OCI-LY1 (cell line): ENCODE results near the gene RASD2.

Experiments used
- H2AFZ ChIP-seq: fragments of 200-600 bp; sonication (generic), shearing (Covaris generic); 2 replicates; pipeline ENCODE4 v1.6.0; 2014; ENCODE audit warnings: antibody characterized with exemption, mild to moderate bottlenecking, low read length
- H3F3A ChIP-seq: fragments of 200-600 bp; sonication (generic), shearing (Covaris generic); 2 replicates; pipeline ENCODE4 v1.6.0; 2014; ENCODE audit warnings: mild to moderate bottlenecking, antibody characterized with exemption, low read length, moderate library complexity; ENCODE audit not compliant: insufficient read depth
- H3K27ac ChIP-seq: fragments of 200-600 bp; sonication (generic); 2 replicates; pipeline ENCODE4 v1.5.1; 2014; ENCODE audit warnings: low read length, mixed run types, mild to moderate bottlenecking, low read depth; ENCODE audit not compliant: poor library complexity, severe bottlenecking
- H3K27me3 ChIP-seq: fragments of 200-600 bp; sonication (generic); 2 replicates; pipeline ENCODE4 v1.6.0; 2014; ENCODE audit warnings: antibody characterized with exemption, mild to moderate bottlenecking, low read length, moderate library complexity; ENCODE audit not compliant: insufficient read depth
- H3K36me3 ChIP-seq: fragments of 200-600 bp; sonication (generic); 2 replicates; pipeline ENCODE4 v1.6.1; 2014; ENCODE audit warnings: mild to moderate bottlenecking, antibody characterized with exemption, low read length, moderate library complexity, mixed read lengths; ENCODE audit not compliant: insufficient read depth
- H3K4me1 ChIP-seq: fragments of 200-600 bp; sonication (generic); 2 replicates; pipeline ENCODE4 v1.5.1; 2014; ENCODE audit warnings: mild to moderate bottlenecking, low read length, moderate library complexity; ENCODE audit not compliant: insufficient read depth, severe bottlenecking
- H3K4me2 ChIP-seq: fragments of 200-600 bp; sonication (generic), shearing (Covaris generic); 2 replicates; pipeline ENCODE4 v1.6.1; 2014; ENCODE audit warnings: low read length
- H3K4me3 ChIP-seq: fragments of 200-600 bp; sonication (generic); 2 replicates; pipeline ENCODE4 v1.5.1; 2014; ENCODE audit warnings: low read length, low read depth, mild to moderate bottlenecking, mixed read lengths; ENCODE audit not compliant: poor library complexity, severe bottlenecking
- H3K79me2 ChIP-seq: fragments of 200-600 bp; shearing (Covaris generic); 2 replicates; pipeline ENCODE4 v1.6.1; 2016; ENCODE audit warnings: mixed run types, low read length, mixed read lengths; ENCODE audit not compliant: insufficient read depth
- H3K9ac ChIP-seq: fragments of 200-600 bp; sonication (generic), shearing (Covaris generic); 2 replicates; pipeline ENCODE4 v1.6.1; 2014; ENCODE audit warnings: mild to moderate bottlenecking, low read length, mixed read lengths
- H3K9me2 ChIP-seq: fragments of 200-600 bp; sonication (generic), shearing (Covaris generic); 2 replicates; pipeline ENCODE4 v1.6.1; 2014; ENCODE audit warnings: low read depth, mild to moderate bottlenecking, low read length, mixed read lengths
- H3K9me3 ChIP-seq: fragments of 200-600 bp; shearing (Covaris generic); 2 replicates; pipeline ENCODE4 v1.6.1; 2014; ENCODE audit warnings: low read length, mixed read lengths
- H4K20me1 ChIP-seq: fragments of 200-600 bp; sonication (generic), shearing (Covaris generic); 2 replicates; pipeline ENCODE4 v1.6.0; 2016; ENCODE audit warnings: mild to moderate bottlenecking, low read length; ENCODE audit not compliant: insufficient read depth
- CTCF ChIP-seq: fragments of 200-600 bp; sonication (generic), shearing (Covaris generic); IDR thresholded peaks from 2 replicates; pipeline ENCODE4 v1.5.1; 2017; ENCODE audit warnings: mild to moderate bottlenecking, antibody characterized with exemption, low read length, moderate library complexity, mixed read lengths
- EZH2 ChIP-seq: fragments of 200-600 bp; sonication (generic), shearing (Covaris generic); IDR thresholded peaks from 2 replicates; pipeline ENCODE4 v1.8.0; 2017; ENCODE audit warnings: borderline replicate concordance, mixed run types, mild to moderate bottlenecking, antibody characterized with exemption, low read length, moderate library complexity, mixed read lengths

RASD2 gene

DNA sequence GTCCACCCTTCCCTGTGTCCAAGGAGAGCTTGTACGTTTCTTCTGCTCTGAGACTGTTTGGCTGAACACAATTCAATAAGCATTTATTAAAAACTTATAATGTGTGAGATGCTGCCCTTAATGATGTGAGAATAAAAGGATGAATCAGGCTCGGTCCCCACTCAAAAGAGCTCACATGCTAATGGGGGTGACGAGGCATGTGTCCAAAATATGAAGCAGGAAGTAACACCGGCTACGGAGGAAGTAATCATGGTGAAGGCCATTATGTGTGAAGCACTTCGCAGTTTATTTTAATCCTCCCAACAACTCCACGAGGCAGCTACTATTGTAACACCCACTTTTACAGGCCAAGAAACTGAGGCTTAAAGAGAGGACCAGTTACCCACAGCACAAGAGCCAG, 3.4 kb upstream of the RASD2 start:
- Histone ChIP-seq H3K4me3 (no peak overlapping the region), H3F3A (no peaks in the 10 kb centered on the region), H3K79me2 (no peaks in the 10 kb centered on the region), H3K27ac (no peak overlapping the region), H3K9me3 (no peaks in the 10 kb centered on the region), H3K4me1 (peaks cover 28% of the 10 kb centered on the region), H3K9ac (no peak overlapping the region), H3K9me2 (no peaks in the 10 kb centered on the region), H3K36me3 (no peaks in the 10 kb centered on the region), H4K20me1 (no peaks in the 10 kb centered on the region), H3K4me2 (no peak overlapping the region), H3K27me3 (peaks cover 4% of the 10 kb centered on the region; the same call in 1 of the 2 replicates), H2AFZ (peak overlapping the region; percentile 92; the same call in 1 of the 2 replicates)
- TF ChIP-seq EZH2 (no peak), CTCF (no peak)

DNA sequence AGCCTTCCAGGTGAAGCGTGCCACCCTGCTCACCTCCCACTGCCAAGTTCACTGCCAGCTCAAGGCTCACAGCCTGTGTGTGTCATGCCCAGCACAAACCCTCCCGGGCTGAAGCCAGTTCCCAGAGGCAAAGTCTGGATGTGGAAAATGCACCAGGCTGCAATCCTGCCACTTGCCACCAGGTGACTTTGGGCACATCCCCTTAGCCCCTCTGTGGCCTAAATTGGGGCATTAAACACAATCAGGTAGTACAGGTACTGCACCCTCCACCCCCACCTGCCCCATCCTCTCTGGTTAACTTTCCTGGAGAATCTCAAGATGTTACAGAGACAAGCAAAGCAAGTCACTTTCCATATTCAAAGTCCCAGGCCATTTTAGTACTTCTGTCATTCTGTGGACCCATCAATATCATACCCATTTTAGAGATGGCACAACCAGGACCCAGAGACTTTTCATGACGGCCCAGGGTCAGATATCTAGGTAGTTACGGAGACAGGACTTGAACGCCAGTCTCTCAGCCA, 1.8 kb upstream of the RASD2 start:
- peaks cover 28% of the 10 kb centered on the region for H3K4me1 ChIP-seq
- H4K20me1 ChIP-seq, result no peaks in the 10 kb centered on the region
- H3K9me3 ChIP-seq, result no peaks in the 10 kb centered on the region
- no peak overlapping the region for H3K9ac ChIP-seq
- no peak overlapping the region for H2AFZ ChIP-seq
- TF ChIP-seq CTCF, result peak; percentile 63
- no peak for TF ChIP-seq EZH2
- no peaks in the 10 kb centered on the region for H3F3A ChIP-seq
- H3K27ac ChIP-seq, result no peak overlapping the region
- peaks cover 4% of the 10 kb centered on the region for H3K27me3 ChIP-seq
- no peak overlapping the region for H3K4me2 ChIP-seq
- no peaks in the 10 kb centered on the region for H3K79me2 ChIP-seq
- H3K36me3 ChIP-seq, result no peaks in the 10 kb centered on the region
- H3K4me3 ChIP-seq, result no peak overlapping the region
- no peaks in the 10 kb centered on the region for H3K9me2 ChIP-seq

DNA sequence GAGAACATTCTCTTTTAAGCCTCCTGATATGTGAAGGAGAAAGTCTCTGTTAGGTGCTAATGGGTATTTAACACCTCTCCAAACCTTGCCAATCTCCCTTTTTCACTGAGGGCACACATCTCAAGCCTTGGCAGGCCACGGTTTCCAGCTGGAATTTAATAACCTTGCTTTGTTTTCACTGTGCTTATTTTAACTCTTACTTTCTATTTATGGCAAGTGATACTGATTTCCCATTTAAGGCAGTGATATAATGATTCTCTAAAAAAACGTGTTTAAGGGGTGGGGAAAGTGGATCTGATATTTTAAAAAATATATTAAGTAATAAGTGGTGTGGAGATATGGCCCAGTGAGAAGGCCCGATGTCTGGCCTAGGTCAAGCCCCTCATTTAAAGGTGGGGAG, 1.1 kb upstream of the RASD2 start:
- Histone ChIP-seq H2AFZ (no peak overlapping the region), H3K9me2 (no peaks in the 10 kb centered on the region), H3K27ac (no peak overlapping the region), H3K79me2 (no peaks in the 10 kb centered on the region), H3K9ac (peak overlapping the region; percentile 62; the same call in 1 of the 2 replicates), H3F3A (no peaks in the 10 kb centered on the region), H3K36me3 (no peaks in the 10 kb centered on the region), H3K4me2 (peak overlapping the region; percentile 93), H3K4me3 (peak overlapping the region; percentile 64), H3K27me3 (peaks cover 4% of the 10 kb centered on the region), H3K4me1 (peaks cover 28% of the 10 kb centered on the region), H4K20me1 (no peaks in the 10 kb centered on the region), H3K9me3 (no peaks in the 10 kb centered on the region)
- TF ChIP-seq CTCF (no peak), EZH2 (no peak)
